Right renal cortex interstitium (tissue), 3 donors: Measurements from ENCODE around the gene NPHP4. TPM values are rescaled to one million over a fixed set of nuclear protein-coding genes. Genes with fewer than 3 reads are reported as not detected.

ENCODE experiments used
- DNase-seq, 3 donors: peaks; one replicate each; pipeline ENCODE4 v3.0.0-alpha.2; 2013; ENCODE audit warnings: low read depth in 3 of 3, low spot score in 2 of 3
- polyA plus RNA-seq, 3 donors: library from polyadenylated mRNA; unstranded; fragments of 120-200 nt; gene quantifications; one replicate each; pipeline ENCODE4 v1.2.1, GENCODE V29; 2013; ENCODE audit not compliant: insufficient read length in 3 of 3

The NPHP4 gene
- polyA plus RNA-seq, 3 donors, result 8.9 to 10.4 (median 9.2) TPM

GRCh38 chr1:5916572-5917280 is 75.5 kb downstream of the NPHP4 start:
- no peak for DNase-seq

GRCh38 chr1:5915587-5916571 is 76.3 kb downstream of the NPHP4 start:
- no peak for DNase-seq

GRCh38 chr1:5914676-5915365 is 77.4 kb downstream of the NPHP4 start:
- no peak for DNase-seq

GRCh38 chr1:5913876-5914275 is 78.3 kb downstream of the NPHP4 start:
- DNase-seq, result no peak

GRCh38 chr1:5913078-5913845 is 79.0 kb downstream of the NPHP4 start:
- DNase-seq, result no peak

GRCh38 chr1:5911871-5912271 is 80.4 kb downstream of the NPHP4 start:
- DNase-seq, result no peak

GRCh38 chr1:5911157-5911556 is 81.1 kb downstream of the NPHP4 start:
- no peak for DNase-seq

GRCh38 chr1:5910666-5911065 is 81.6 kb downstream of the NPHP4 start:
- DNase-seq, result no peak

- DNase-seq, result no peak
Measured at GRCh38 chr1:5910276-5910620, 82.0 kb downstream of the NPHP4 start.

GRCh38 chr1:5909576-5910275 is 82.5 kb downstream of the NPHP4 start:
- DNase-seq, result no peak

GRCh38 chr1:5908461-5909375 is 83.5 kb downstream of the NPHP4 start:
- no peak for DNase-seq

- DNase-seq, result no peak
Measured at GRCh38 chr1:5907966-5908365, 84.3 kb downstream of the NPHP4 start.

- no peak for DNase-seq
Measured at GRCh38 chr1:5907386-5907785, 84.8 kb downstream of the NPHP4 start.

- DNase-seq, result no peak
Measured at GRCh38 chr1:5906966-5907365, 85.3 kb downstream of the NPHP4 start.

GRCh38 chr1:5906116-5906515 is 86.1 kb downstream of the NPHP4 start:
- DNase-seq, result no peak

GRCh38 chr1:5905436-5905835 is 86.8 kb downstream of the NPHP4 start:
- no peak for DNase-seq

- DNase-seq, result no peak
Measured at GRCh38 chr1:5904551-5904950, 87.7 kb downstream of the NPHP4 start.

GRCh38 chr1:5903680-5904079 is 88.5 kb downstream of the NPHP4 start:
- no peak for DNase-seq

- DNase-seq, result no peak
Measured at GRCh38 chr1:5903031-5903430, 89.2 kb downstream of the NPHP4 start.
